ENCODE measurements around the gene RGS12.

Gene RGS12

DNA sequence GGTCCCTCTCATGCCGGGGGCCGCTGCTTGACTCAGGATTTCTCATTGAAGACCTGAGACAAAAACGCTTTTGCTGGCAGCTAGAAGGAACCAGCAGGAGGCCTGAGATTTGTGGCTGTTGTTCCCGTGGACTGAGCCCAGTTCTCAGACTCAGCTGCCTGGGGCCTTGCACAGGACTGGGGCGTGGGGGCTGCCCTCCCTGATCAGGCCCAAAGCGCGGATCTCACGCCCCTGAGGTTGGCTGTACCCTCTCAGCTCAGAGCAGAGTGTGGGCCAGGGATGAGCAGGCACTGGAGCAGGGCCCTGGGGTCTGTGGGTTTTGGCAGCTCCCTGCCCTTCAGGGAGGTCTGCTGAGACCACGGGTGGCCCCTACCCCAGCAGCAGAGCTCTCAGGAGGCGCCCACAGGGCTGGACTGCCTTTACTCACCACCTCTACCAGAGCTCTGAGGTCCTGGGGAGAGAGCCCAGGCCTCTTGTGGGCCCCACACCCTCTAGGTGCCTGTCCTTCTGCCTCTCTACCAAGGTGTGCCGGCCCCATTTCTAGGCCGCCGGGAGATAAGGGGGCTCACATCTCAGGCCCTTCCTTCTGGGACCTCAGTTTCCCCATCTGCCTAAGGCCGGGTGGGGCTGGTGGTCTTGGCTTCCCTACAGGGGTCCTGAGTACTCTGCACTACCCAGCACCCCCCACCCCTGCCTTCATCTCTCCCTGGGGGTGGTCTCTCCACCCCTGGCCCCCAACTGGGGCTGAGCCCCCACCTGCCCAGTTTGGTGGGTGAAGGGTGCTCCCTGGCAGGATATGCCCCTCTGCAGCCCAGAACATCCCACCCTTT lies 38.3 kb upstream of the RGS12 start:
- DNase-seq, result no peak

DNA sequence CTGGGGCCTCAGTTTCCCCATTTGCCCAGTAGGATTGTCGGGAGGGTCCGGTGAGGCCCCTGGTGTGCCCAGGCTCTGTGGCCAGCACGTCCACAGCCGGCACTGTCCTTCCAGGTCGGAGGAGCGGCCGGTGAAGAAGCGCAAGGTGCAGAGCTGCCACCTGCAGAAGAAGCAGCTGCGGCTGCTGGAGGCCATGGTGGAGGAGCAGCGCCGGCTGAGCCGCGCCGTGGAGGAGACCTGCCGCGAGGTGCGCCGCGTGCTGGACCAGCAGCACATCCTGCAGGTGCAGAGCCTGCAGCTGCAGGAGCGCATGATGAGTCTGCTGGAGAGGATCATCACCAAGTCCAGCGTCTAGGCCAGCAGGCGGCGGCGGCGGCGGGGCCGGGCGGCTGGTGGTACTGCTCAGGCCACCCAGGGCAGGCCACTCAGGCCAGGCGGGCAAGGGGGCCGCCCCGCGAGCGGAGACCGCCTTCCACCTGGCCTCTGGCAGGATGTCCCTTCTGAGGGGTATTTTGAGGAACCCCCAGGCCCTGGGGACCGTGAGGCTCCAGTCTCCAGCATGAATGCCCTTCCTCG lies 37.1 kb upstream of the RGS12 start:
- no peak for DNase-seq

DNA sequence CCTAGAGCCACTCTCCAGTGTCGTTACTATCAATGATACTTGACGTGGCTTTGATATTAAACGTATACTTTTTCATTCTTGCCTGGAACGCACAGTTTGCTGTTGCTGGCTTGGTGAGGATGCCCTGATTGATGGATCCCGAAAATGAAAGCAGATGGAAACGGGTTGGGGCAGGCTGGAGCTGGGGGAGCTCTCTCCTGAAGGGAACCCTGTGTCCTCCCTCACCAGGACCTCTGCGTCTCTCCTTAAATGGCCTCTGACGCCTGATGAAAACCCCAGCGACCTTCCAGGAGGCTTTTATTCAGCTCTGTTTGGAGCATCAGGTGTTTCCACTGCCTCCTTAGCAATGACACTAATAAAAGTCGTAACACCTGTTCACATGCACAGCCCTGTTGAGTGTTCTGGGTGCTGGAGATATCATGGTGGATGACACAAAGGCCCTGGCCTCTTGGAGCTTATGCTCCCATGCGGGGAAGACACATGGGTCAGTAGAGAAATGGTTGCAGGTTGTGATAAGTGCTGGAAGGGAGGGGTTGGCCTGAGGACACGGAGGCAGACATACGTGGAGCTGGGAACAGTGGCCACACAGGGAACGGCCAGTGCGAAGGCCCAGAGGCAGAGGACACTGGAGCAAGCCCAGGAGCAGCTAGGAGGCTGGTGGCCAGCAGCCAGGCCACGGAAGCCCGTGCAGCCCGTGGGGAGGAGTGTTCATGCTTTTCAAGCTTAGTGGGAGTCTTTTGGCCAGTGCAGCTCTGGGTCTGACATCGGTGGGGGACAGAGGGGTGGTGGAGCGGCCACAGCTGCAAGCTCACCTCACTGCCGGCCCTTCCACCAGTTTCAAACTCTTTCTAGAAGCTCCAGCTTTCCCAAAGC lies 36.4 kb upstream of the RGS12 start:
- no peak for DNase-seq

DNA sequence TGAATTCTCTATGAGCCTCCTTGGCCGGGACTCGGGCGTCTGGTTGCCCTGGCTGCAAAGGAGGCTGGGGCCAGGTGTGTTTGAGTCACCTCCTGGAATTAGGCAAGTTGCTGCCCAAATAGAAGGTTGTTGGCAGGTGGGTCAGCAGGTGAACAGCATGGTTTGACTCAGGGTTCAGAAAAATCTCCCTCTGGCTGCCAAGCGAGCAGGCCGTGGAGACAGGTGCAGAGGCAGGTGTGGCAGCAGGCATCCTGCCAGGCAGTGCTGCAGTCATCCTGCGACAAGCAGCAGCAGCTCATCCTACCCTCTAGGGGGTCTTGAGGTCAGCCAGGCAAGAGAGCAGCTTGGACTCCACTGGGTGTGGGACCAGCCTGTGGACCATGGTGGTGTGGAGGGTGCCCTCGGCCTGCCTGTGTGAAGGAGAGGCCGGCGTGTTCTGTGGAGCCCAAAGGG lies 35.7 kb upstream of the RGS12 start:
- no peak for DNase-seq

DNA sequence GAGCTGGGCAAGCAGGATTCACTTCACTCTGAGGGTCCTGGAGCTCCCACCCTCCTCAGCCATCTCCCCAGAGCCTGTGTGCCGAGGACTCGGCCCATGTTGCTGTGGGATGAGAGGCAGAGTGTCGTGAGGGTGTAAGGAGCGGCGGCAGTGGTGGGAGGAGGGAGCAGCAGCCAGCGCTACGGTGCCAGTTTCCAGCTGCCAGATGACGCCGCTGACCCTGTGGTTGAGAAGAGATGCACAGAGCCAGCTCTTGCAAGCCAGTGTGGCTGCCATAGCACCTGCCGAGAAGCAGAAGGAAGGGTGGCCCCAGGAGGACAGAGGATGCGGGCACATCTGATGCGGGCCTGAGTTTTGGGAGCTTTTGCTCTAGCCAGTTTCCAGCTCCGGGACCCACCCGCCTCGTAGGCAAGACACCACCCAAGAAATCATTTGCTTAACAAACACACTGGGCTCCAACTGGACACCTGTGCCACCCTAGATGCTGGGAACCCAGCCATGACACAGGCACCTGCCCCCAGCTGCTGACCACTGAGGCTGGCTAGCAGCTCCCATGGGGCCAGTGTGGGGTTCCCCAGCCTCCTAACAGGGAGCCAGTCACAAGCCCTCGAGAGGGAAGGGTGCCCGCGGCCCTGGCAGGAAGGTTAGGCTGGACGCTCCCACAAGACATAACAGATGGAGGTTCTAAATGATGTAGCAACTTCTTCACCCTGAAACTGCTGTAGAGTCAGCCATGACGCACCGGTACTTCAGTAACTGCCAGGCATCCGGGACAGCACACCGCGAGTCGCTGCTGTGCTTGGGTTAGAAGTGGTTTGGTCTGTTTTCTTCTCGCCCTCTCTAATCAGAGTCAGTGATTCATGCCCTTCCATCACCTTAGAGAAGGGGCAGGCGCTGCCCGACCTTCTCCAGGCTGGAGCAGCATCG lies 35.0 kb upstream of the RGS12 start:
- no peak for DNase-seq

DNA sequence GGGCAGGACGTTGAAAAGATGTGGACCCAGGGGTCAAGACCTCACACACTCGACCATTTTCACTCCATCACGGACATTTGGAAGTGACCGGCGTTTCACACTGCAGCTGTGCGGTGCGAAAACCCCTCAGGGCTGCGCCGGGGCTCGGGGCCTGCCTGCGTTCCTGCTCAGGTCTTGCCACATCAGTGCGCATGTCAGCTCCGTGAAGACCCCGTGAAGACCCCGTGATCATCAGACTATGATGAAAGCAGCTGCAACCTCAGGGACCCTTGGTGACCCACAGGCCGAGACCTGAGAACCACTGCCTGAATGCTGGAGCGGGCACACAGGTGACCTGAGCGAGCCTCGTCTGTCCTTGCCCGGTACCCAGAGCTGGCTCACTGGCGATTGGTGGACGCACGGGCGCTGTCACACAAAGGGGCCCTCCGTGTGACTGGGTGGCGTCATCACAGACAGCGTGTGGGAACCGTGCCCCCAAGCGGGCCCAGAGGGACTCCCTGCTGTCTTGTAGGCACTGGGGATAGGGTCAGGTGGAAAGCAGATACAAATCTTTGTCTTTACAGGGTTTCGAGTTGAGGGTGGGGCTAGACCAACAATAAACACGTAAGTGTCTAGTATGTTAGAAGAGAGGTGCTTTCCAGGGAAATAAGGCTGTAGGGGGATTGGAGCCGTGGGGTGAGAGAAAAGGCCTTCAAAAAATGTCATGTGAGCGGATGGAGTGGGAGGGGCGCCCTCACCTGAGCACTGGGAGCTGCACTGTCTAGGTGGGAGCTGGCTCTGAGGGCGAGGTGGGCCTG lies 31.2 kb upstream of the RGS12 start:
- no peak for DNase-seq

DNA sequence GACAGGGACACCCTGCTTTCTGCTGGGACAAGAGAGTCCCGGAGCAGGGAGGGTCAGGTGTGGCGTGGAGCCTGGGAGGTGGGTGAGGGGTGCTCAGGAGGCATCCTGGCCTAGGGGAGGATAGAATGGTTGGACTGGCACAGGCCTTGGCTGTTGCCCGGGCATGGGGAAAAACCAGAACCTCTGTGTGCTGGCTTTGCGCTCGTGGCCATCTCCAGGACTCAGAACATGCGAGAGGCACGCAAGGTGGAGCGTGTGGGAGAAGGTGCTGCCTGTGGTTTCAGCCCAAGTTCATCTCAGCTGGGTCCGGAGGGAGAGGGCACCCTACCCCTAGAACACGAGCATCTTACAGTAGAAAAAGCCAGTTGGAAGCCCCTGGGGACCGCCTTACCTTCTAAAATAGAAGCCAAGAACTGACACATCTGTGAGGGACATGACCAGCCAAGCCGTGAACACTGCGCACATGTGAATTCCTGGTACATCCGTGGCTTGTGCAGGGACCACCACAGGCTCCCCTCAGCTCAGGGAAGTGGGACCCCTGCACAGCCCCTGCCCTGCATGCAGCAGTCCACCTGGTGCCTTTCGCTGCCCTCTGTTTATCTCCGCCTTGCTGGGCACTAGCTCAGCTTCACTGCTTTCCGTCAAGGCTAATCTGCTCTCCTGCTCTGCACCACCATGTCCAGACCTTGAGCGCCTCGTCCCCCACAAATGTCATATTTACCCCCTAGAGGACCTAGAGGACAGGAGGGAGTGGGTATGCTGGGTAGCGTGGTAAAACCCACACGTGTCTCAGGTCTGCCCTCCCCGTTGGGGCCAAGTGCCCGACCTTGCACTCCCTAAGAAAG lies 30.4 kb upstream of the RGS12 start:
- DNase-seq, result no peak

DNA sequence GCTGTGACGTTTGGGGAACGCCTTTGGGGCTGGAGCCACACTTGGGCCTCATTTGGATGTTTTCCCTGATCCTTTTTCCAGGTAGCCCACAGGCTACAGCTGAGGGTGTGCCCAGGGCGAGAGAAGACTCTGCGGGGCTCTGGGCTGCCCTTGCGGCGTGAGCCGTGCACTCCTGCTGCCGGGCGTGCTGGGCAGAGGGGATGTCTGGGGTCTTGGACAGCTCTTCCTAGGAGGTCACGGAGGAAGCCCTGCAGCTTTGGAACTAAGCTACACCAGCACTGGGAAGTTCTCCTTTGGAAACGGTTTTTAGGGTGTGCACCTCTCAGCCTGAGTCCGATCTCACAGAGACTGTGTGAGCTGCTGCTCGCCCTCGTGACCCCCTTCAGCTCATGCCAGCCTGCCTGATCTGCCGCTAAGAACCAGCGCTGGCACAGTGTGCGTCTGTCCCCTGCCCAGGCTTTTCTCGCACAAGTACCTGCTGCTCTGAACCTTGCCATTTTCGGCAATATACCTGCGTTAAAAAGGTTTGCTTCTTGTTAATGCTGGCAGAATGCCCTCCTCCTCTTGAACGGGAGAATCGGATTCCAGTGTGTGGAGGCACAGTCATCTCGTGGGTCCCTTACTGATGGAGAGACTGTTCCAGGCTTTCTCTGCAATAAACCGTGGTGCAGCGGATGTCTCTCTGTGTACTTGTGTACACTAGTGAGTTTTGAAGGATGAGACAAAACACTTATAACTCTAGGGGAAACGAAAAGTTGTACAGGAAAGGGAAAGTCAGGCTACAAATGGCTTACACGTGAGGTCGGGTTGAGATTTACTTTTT lies 29.6 kb upstream of the RGS12 start:
- no peak for DNase-seq

DNA sequence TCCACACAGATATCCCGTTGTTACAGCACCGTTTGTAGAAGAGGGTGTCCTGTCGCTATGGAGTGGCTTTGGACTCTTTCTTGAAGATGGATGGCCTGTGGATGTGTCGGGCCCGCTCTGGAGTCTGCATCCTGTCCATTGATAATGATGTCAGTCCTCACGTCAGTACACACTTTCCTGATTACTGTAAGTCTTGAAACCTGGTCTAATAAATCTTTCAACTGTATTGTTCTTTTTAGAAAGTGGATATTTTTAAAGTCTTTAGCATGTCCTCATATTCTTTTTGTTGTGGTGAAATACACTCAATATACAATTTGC lies 29.0 kb upstream of the RGS12 start:
- DNase-seq, result no peak

DNA sequence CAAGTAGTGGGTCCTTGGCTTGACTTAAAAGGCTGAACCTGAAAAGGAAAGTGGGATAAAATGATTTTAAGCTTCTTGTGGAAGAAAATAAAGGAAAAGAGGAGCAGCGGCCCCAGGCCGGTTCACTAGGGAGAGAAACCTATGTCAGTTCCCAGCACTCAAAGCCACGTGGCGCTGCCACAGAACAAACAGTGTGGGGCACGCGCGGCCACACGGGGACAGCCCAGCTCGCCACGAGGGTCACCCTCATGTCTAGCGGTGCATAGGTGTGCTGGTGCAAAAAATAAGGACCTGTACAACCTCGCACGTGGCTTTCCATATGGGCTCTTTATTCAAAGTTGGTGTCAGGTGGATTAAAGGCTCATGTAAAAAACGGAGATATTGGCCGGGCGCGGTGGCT lies 26.7 kb upstream of the RGS12 start:
- DNase-seq, result no peak

DNA sequence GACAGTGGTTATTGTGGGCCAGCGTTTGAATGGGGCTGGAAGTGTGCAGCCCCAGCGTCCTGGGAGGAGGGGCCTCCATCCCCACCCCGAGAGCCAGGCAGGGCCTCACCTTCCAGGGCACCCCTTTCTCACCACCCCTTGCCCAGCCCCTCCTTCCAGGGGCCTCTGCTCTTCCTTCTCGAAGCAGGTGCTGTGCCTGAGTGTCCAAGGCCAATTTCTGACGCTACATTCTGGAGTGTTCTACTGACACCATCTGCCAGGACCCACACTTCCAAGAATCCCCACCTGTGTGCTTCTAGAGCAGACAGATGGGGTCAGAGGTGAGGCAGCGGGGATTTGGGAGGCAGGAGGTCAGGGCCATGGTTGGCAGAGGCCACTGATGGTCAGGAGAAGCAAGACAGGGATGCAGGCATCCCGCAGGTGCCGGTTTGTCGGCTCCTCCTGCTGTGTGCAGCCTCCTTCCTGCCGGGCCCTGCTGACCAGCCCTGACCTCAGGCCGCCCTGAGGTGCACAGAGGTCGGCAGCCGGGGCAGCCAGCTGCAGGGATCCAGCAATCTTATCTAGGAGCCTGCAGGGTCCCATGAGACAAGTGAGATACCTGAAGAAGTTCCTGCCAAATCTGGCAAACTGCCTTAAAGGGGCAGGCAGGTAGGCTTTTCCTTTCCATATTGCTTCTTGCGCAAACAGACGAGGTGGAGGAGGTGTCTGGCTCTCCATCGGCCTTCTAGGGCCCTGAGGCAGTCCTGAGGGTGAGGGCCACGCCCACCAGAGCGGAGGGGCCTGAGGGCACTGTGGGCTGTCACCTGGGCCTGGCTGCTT lies 25.0 kb upstream of the RGS12 start:
- no peak for DNase-seq

DNA sequence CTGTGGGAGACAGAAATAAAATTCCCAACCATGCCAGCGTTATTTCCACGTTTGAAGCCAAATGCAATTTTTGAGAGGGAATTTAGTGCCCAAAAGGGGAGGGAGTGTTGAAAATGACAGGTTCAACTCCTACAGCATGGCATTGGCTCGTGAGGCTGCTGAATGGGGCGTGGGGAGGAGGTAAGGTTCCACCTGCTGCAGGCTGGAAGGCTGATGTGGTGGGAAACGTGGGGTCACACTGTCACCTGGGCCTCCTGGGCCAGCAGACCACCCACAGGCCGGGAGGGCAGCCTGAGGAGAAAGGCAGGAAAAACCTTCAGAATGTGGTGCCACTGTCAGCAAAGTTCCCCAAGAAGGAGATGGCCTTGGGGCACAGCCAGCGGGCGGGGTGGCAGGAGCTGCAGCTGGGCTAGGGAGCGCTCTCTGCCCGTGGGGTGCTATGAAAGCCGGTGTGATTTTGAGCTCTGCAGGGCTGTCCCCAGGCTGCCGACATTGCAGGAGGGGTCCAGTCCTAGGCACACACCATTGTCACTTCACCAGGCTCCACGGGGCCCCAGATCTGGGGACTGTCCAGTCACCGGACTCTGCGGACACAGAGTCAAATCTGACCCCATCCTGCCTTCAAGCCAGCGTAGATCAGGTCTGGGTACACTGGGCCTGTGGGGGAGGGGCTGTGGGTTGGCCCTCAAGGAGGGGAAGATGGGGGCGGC lies 24.3 kb upstream of the RGS12 start:
- no peak for DNase-seq

DNA sequence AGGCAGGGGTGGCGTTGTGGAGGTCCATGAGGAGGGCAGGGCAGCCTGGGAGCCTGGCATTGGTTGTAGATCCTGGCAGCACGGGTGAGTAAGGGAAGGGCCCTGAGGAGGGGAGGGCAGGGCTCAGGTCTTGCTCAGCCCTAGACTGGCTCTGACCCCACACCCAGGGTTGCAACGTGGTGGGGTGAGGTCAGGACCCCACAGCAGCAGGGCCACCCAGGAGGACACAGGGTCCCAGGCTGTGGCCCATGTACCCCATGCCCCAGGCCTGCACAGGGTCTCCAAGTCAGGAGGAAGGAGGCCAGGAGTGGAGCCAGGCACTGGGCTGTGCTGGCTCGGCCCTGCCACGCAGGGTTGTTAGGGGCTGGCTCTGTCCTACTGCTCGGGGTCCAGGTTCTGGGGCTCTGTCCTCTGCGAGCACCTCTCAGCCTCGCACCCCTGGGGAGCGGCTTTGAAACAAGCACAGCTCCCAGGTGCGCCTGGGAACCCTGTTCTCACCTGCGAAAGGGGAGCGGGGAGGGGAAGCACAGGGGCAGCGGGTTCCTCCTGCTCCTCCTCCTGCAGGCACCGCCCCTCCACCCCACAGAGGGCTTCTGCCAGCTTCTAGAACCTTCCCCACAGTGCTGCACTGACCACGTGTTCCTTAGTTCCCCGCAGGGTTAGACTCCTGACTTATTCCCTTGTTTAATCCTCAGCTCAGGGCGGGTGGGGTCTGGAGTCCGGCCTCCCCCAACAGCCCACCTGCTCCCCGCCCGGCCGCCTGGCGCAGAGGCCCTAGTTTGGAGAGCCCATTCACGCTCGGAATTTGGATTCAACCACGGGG lies 23.5 kb upstream of the RGS12 start:
- peak in 4 of 56 donors; percentile 11 to 50 (median 36) for DNase-seq

DNA sequence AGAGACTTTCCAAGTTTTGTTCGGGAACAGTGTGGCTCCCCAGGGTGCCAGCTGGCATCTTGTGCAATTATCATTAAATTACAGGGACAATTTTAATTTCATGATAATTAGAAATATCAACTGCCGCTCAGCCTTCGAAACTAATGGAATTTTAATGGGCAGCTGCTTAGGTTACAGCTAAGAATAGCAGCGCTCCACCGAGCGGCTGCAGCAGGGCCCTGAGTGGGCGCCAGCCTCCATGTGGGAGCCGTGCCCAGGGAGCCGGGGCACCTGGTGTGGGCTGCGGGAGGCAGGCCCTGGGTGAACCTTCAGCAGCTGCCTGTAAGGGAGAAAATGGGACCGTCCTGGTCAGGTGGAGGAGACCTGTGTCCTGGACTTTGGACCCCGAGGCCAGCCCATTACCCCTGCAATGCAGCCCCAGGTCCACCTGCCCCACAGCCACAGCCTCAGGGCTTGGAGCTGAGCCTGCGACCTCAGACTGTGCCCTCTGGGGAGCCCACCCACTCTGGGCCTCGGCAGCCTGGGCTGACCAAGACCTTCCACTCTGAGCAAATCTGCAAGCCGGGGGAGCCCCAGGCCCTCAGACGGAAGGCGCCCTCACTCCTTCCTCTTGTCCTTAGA lies 22.7 kb upstream of the RGS12 start:
- peak in 3 of 56 donors; percentile 28 to 49 (median 40) for DNase-seq

DNA sequence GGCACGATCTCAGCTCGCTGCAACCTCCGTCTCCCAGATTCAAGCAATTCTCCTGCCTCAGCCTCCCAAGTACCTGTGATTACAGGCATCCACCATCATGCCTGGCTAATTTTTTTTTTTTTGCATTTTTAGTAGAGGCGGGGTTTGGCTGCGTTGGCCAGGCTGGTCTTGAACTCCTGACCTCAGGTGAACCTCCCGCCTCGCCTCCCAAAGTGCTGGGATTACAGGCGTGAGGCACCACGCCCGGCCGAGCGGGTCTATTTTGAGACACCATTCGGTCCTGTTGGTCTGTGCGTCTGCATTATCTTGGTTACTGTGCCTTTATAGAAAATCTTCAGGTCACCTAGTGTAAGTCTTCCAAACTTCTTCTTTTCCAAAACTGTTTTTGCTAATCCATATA lies 21.7 kb upstream of the RGS12 start:
- DNase-seq, result no peak

Data from nucleus accumbens (tissue), 56 donors.